Measurements from ENCODE around the gene THAP8.

DNA sequence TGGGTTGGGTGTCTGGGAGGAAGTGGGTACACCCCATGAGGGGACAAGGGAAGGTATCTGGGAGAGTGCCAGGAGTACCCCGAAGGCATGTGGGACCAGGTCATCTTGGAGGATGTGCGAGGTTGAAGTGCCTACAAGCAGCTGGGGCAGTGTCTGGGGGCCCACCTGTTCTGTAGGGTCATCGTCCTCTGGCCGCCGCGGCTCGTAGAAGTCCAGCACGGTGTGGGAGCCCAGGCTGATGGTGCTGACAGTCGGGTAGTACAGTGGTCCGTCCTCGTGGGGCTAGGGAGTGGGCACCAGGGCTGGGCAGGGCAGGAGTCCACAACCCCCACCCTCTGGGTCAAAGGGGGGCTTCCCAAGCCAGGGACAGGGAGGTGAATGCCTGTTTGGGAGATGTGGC lies 43.7 kb downstream of the THAP8 start:
- TF ChIP-seq, protein P1, sequence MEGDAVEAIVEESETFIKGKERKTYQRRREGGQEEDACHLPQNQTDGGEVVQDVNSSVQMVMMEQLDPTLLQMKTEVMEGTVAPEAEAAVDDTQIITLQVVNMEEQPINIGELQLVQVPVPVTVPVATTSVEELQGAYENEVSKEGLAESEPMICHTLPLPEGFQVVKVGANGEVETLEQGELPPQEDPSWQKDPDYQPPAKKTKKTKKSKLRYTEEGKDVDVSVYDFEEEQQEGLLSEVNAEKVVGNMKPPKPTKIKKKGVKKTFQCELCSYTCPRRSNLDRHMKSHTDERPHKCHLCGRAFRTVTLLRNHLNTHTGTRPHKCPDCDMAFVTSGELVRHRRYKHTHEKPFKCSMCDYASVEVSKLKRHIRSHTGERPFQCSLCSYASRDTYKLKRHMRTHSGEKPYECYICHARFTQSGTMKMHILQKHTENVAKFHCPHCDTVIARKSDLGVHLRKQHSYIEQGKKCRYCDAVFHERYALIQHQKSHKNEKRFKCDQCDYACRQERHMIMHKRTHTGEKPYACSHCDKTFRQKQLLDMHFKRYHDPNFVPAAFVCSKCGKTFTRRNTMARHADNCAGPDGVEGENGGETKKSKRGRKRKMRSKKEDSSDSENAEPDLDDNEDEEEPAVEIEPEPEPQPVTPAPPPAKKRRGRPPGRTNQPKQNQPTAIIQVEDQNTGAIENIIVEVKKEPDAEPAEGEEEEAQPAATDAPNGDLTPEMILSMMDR (IDR thresholded peaks at IDR 0.05; ENCODE audit: low read depth, low read length): no peak
- TF ChIP-seq MYC (IDR thresholded peaks at IDR 0.05; ENCODE audit: low read depth, low read length) (no peak), POLR2A (IDR thresholded peaks at IDR 0.05; ENCODE audit: extremely low read depth, insufficient read length) (no peak)
- TF ChIP-seq, protein P2, sequence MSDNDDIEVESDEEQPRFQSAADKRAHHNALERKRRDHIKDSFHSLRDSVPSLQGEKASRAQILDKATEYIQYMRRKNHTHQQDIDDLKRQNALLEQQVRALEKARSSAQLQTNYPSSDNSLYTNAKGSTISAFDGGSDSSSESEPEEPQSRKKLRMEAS (IDR thresholded peaks at IDR 0.05; ENCODE audit: low read depth, low read length): no peak
